ENCODE data around the gene EIF1AD.
"Not testable (repeated sequence)": the region's sequence is repeated elsewhere in the genome, so short reads cannot be mapped to it uniquely, and the experiment has no call there.

Gene EIF1AD

DNA sequence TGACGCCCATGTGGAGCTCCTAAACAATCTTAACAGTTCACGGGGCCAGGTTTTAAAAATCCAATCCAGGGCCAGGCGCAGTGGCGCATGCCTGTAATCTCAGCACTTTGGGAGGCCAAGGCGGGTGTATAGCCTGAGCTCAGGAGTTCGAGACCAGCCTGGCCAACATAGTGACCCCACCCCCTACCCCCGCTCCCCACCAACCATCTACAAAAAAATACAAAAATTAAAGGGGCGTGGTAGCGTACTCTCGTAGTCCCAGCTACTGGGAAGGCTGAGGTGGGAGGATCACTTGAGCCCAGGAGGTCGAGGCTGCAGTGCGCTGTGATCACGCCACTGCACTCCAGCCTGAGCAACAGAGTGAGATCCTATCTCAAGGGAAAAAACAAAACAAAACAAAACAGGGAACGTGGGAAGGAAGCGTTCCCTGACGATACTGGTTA is 41.1 kb downstream of the EIF1AD start:
- peaks cover 21% of the 10 kb centered on the region for H3K36me3 ChIP-seq (ENCODE audit: insufficient read depth, low read depth, low read length)
- H3K4me1 ChIP-seq (ENCODE audit: insufficient read depth, low read length), result peaks cover 6% of the 10 kb centered on the region
- H3K9ac ChIP-seq (ENCODE audit: low read depth, low read length), result peak overlapping the region; percentile 93
- no peaks in the 10 kb centered on the region for H3K27me3 ChIP-seq (ENCODE audit: insufficient read depth, low read length)
- H3K4me3 ChIP-seq (ENCODE audit: low read length), result peak overlapping the region; percentile 76
- peak overlapping the region; percentile 89 for H3K27ac ChIP-seq (ENCODE audit: low read length)
- no peaks in the 10 kb centered on the region for H3K9me3 ChIP-seq (ENCODE audit: insufficient read depth, low read depth, low read length)

DNA sequence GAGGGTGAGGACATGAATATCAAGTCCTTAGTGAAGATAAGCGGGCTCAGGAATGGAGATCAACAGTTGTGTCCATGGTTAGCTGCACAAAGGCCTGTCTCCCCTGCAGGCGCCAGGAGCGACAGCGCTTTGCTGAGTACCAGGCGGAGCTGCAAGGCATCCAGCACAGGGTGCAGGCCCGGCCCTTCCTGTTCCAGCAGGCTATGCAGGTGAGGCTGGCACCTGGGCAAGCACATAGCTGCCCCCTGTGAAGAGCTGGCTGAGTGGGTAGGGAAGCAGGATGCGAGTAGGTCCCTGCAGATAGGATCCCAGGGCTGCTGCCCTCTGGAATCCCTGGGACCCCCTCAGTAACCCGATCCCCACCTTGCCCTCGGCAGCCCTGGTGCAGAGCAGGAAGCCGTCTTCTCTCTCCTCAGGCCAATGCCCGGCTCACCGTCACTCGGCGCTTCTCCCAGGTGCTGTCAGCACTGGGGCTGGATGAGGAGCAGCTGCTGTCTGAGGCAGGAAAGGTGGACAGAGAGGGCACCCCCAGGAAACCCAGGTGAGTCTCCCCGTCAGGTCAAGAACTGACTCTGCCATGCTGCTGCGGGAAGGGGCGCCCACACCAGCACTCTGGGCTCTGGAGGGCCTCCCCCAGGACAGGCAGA is 43.1 kb downstream of the EIF1AD start:
- Histone ChIP-seq H3K36me3 (ENCODE audit: insufficient read depth, low read depth, low read length) (peaks cover 2% of the 10 kb centered on the region; the same call in 1 of the 2 replicates), H3K9ac (ENCODE audit: low read depth, low read length) (no peak overlapping the region), H3K4me1 (ENCODE audit: insufficient read depth, low read length) (peaks cover 6% of the 10 kb centered on the region), H3K9me3 (ENCODE audit: insufficient read depth, low read depth, low read length) (no peaks in the 10 kb centered on the region), H3K27me3 (ENCODE audit: insufficient read depth, low read length) (no peaks in the 10 kb centered on the region), H3K4me3 (ENCODE audit: low read length) (no peak overlapping the region), H3K27ac (ENCODE audit: low read length) (no peak overlapping the region)

DNA sequence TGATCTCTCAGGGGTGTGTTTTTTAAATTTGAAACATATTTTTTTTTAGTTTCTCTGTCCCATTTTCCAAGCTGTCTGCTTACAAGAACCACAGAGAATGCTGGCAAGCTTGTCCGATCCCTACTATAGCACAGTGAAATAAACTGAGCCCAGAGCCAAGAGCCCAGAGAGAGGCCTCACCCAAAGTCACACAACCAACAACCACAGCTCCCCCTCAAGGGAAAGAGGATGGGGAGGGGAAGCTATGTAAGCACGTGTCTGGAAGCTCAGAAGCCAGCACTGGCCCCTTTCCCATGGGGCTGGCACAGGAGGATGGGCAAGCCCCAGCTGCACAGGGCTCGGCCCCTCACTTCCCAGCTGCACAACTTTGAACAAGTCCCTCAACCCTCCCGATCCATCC is 43.7 kb downstream of the EIF1AD start:
- H3K27ac ChIP-seq (ENCODE audit: low read length), result no peak overlapping the region
- H3K36me3 ChIP-seq (ENCODE audit: insufficient read depth, low read depth, low read length), result no peaks in the 10 kb centered on the region

GRCh38 chr11:65954771-65955170 is 47.2 kb downstream of the EIF1AD start:
- H3K4me3 ChIP-seq (ENCODE audit: low read length), result no peak overlapping the region
- no peak overlapping the region for H3K27ac ChIP-seq (ENCODE audit: low read length)

More for the DNA sequence above, 43.7 kb downstream of the EIF1AD start:
- peaks cover 6% of the 10 kb centered on the region for H3K4me1 ChIP-seq (ENCODE audit: insufficient read depth, low read length)
- H3K27me3 ChIP-seq (ENCODE audit: insufficient read depth, low read length), result no peaks in the 10 kb centered on the region
- no peaks in the 10 kb centered on the region for H3K9me3 ChIP-seq (ENCODE audit: insufficient read depth, low read depth, low read length)
- H3K9ac ChIP-seq (ENCODE audit: low read depth, low read length), result no peak overlapping the region
- no peak overlapping the region for H3K4me3 ChIP-seq (ENCODE audit: low read length)

GRCh38 chr11:65953471-65953870 is 48.5 kb downstream of the EIF1AD start:
- H3K27me3 ChIP-seq (ENCODE audit: insufficient read depth, low read length), result no peaks in the 10 kb centered on the region
- no peak overlapping the region for H3K4me3 ChIP-seq (ENCODE audit: low read length)
- H3K9me3 ChIP-seq (ENCODE audit: insufficient read depth, low read depth, low read length), result no peaks in the 10 kb centered on the region
- no peaks in the 10 kb centered on the region for H3K36me3 ChIP-seq (ENCODE audit: insufficient read depth, low read depth, low read length)
- H3K4me1 ChIP-seq (ENCODE audit: insufficient read depth, low read length), result no peaks in the 10 kb centered on the region
- H3K9ac ChIP-seq (ENCODE audit: low read depth, low read length), result no peak overlapping the region
- no peak overlapping the region for H3K27ac ChIP-seq (ENCODE audit: low read length)

More at GRCh38 chr11:65954771-65955170, 47.2 kb downstream of the EIF1AD start:
- H3K9me3 ChIP-seq (ENCODE audit: insufficient read depth, low read depth, low read length), result no peaks in the 10 kb centered on the region
- H3K27me3 ChIP-seq (ENCODE audit: insufficient read depth, low read length), result no peaks in the 10 kb centered on the region
- H3K4me1 ChIP-seq (ENCODE audit: insufficient read depth, low read length), result no peaks in the 10 kb centered on the region
- no peaks in the 10 kb centered on the region for H3K36me3 ChIP-seq (ENCODE audit: insufficient read depth, low read depth, low read length)
- no peak overlapping the region for H3K9ac ChIP-seq (ENCODE audit: low read depth, low read length)

- H3K4me1 ChIP-seq (ENCODE audit: insufficient read depth, low read length), result no peaks in the 10 kb centered on the region
- H3K9me3 ChIP-seq (ENCODE audit: insufficient read depth, low read depth, low read length), result no peaks in the 10 kb centered on the region
- no peaks in the 10 kb centered on the region for H3K27me3 ChIP-seq (ENCODE audit: insufficient read depth, low read length)
- H3K27ac ChIP-seq (ENCODE audit: low read length), result no peak overlapping the region
- H3K4me3 ChIP-seq (ENCODE audit: low read length), result no peak overlapping the region
- H3K9ac ChIP-seq (ENCODE audit: low read depth, low read length), result no peak overlapping the region
- no peaks in the 10 kb centered on the region for H3K36me3 ChIP-seq (ENCODE audit: insufficient read depth, low read depth, low read length)
Observed at GRCh38 chr11:65952052-65952521, 49.9 kb downstream of the EIF1AD start.

- H3K27me3 ChIP-seq (ENCODE audit: insufficient read depth, low read length); H3K4me3 ChIP-seq (ENCODE audit: low read length); H3K27ac ChIP-seq (ENCODE audit: low read length); H3K36me3 ChIP-seq (ENCODE audit: insufficient read depth, low read depth, low read length); H3K9me3 ChIP-seq (ENCODE audit: insufficient read depth, low read depth, low read length); H3K4me1 ChIP-seq (ENCODE audit: insufficient read depth, low read length); H3K9ac ChIP-seq (ENCODE audit: low read depth, low read length): not testable (repeated sequence)
Observed at GRCh38 chr11:65951641-65952040, 50.3 kb downstream of the EIF1AD start.

- not testable (repeated sequence) for H3K27ac ChIP-seq (ENCODE audit: low read length); H3K9ac ChIP-seq (ENCODE audit: low read depth, low read length); H3K36me3 ChIP-seq (ENCODE audit: insufficient read depth, low read depth, low read length); H3K4me1 ChIP-seq (ENCODE audit: insufficient read depth, low read length); H3K9me3 ChIP-seq (ENCODE audit: insufficient read depth, low read depth, low read length); H3K27me3 ChIP-seq (ENCODE audit: insufficient read depth, low read length); H3K4me3 ChIP-seq (ENCODE audit: low read length)
Observed at GRCh38 chr11:65950711-65951110, 51.2 kb downstream of the EIF1AD start.

DNA sequence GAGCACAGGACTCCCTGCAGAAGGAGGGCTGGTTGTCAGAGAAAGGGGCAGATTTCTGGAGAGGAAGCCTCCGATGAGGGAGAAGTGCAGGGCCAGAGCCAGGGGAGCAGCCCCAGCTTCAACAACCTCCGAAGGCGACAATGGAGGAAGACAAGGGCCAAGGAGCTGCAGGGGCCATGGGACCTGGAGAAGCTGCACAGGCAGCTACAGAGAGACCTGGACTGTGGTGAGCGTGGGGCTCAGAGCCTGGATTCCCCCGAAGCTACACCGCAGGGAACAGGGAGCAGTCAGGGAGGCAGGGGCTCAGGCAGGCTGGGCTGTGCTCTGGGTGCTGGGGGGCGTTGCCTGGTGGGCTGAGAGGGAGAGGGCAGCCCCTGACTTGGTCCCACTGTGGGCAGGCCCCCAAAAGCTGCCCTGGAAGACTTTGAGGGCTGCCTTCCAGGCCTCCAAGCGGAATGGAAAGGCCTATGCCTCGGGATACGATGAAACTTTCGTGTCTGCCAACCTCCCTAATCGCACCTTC is 54.3 kb downstream of the EIF1AD start:
- Histone ChIP-seq H3K27ac (ENCODE audit: low read length) (no peak overlapping the region), H3K9ac (ENCODE audit: low read depth, low read length) (no peak overlapping the region), H3K36me3 (ENCODE audit: insufficient read depth, low read depth, low read length) (no peaks in the 10 kb centered on the region), H3K4me1 (ENCODE audit: insufficient read depth, low read length) (peaks cover 17% of the 10 kb centered on the region; the same call in 1 of the 2 replicates), H3K9me3 (ENCODE audit: insufficient read depth, low read depth, low read length) (no peaks in the 10 kb centered on the region), H3K27me3 (ENCODE audit: insufficient read depth, low read length) (no peaks in the 10 kb centered on the region), H3K4me3 (ENCODE audit: low read length) (no peak overlapping the region)

DNA sequence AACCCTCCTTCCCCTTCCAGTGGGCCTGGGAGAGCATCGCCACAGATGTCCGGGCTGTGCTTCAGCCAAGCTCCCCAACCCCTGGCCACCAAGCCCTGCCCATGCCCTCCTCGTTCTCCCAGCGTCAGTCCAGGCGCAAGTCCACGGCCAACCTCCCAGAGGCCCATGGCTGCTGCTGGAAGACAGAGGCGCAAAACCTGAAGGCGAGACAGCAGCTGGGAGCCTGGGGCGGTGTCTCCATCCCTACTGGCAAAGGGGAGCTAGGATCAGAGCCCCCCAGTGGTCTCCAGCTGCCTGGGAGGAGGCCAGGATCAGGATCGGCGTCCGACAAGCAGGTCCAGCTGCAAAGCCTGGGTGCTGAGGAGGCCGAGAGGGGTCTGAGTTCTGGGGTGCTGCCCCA is 54.8 kb downstream of the EIF1AD start:
- H3K27me3 ChIP-seq (ENCODE audit: insufficient read depth, low read length), result no peaks in the 10 kb centered on the region
- H3K9ac ChIP-seq (ENCODE audit: low read depth, low read length), result peak overlapping the region; percentile 53; the same call in 1 of the 2 replicates

GRCh38 chr11:65946655-65947054 is 55.3 kb downstream of the EIF1AD start:
- Histone ChIP-seq H3K4me3 (ENCODE audit: low read length) (peak overlapping the region; percentile 65; the same call in 1 of the 2 replicates), H3K4me1 (ENCODE audit: insufficient read depth, low read length) (peaks cover 17% of the 10 kb centered on the region; the same call in 1 of the 2 replicates), H3K27ac (ENCODE audit: low read length) (peak overlapping the region; percentile 27)

More for the DNA sequence above, 54.8 kb downstream of the EIF1AD start:
- H3K4me1 ChIP-seq (ENCODE audit: insufficient read depth, low read length), result peaks cover 17% of the 10 kb centered on the region; the same call in 1 of the 2 replicates
- H3K27ac ChIP-seq (ENCODE audit: low read length), result no peak overlapping the region
- no peaks in the 10 kb centered on the region for H3K36me3 ChIP-seq (ENCODE audit: insufficient read depth, low read depth, low read length)
- H3K4me3 ChIP-seq (ENCODE audit: low read length), result no peak overlapping the region
- H3K9me3 ChIP-seq (ENCODE audit: insufficient read depth, low read depth, low read length), result no peaks in the 10 kb centered on the region

More at GRCh38 chr11:65946655-65947054, 55.3 kb downstream of the EIF1AD start:
- Histone ChIP-seq H3K9me3 (ENCODE audit: insufficient read depth, low read depth, low read length) (no peaks in the 10 kb centered on the region), H3K36me3 (ENCODE audit: insufficient read depth, low read depth, low read length) (no peaks in the 10 kb centered on the region), H3K9ac (ENCODE audit: low read depth, low read length) (peak overlapping the region; percentile 53; the same call in 1 of the 2 replicates), H3K27me3 (ENCODE audit: insufficient read depth, low read length) (no peaks in the 10 kb centered on the region)
